CD14-positive monocyte (primary cell): ENCODE results near the gene ITSN1. TPM values are rescaled to one million over a fixed set of nuclear protein-coding genes. Genes with fewer than 3 reads are reported as not detected.
A peak's percentile ranks its signal among the peaks of the same experiment; 100 is the strongest.

Experiments used
- DNase-seq, 3 donors: peaks; one replicate each; pipeline ENCODE4 v3.0.0-alpha.2; 2011 to 2022
- H2AFZ ChIP-seq: 2 replicates; pipeline ENCODE4 v1.6.0; 2012; ENCODE audit warnings: mild to moderate bottlenecking, low read depth, low read length, inconsistent platforms; ENCODE audit not compliant: insufficient read depth, poor library complexity, severe bottlenecking
- H3K27ac ChIP-seq, 2 donors: 1 replicate in 1 of 2; 2 replicates in 1 of 2; pipeline ENCODE4 v1.5.1; 2012 to 2013; ENCODE audit warnings: low read length in 2 of 2, control low read depth in 1 of 2, inconsistent platforms in 1 of 2, low read depth in 1 of 2, mild to moderate bottlenecking in 1 of 2
- H3K27me3 ChIP-seq, 2 donors: one replicate each; pipeline versions ENCODE4 v1.6.0 to v1.6.1; 2011 to 2013; ENCODE audit warnings: low read length in 2 of 2; ENCODE audit not compliant: control insufficient read depth in 2 of 2, insufficient read depth in 2 of 2
- H3K36me3 ChIP-seq, 2 donors: replicated peaks in 1 of 2; 1 replicate in 1 of 2; 2 replicates in 1 of 2; pipeline versions ENCODE4 v1.5.1 to v1.6.1; 2012 to 2013; ENCODE audit warnings: low read length in 2 of 2, control low read depth in 1 of 2, inconsistent platforms in 1 of 2, mild to moderate bottlenecking in 1 of 2; ENCODE audit not compliant: insufficient read depth in 2 of 2, control insufficient read depth in 1 of 2
- H3K4me1 ChIP-seq, 2 donors: 1 replicate in 1 of 2; 2 replicates in 1 of 2; pipeline versions ENCODE4 v1.5.1 to v1.6.1; 2012 to 2013; ENCODE audit warnings: low read length in 2 of 2, control low read depth in 1 of 2, inconsistent platforms in 1 of 2, mild to moderate bottlenecking in 1 of 2, moderate library complexity in 1 of 2; ENCODE audit not compliant: insufficient read depth in 2 of 2, control insufficient read depth in 1 of 2
- H3K4me2 ChIP-seq: replicated peaks from 2 replicates; pipeline ENCODE3; 2012; ENCODE audit warnings: low read length, moderate library complexity, mild to moderate bottlenecking; ENCODE audit not compliant: poor library complexity, severe bottlenecking; ENCODE audit errors: extremely low read depth
- H3K4me3 ChIP-seq, 3 experiments: fragments of 200-600 bp in 1 of 3; sonication (generic) in 1 of 3; replicated peaks in 1 of 3; 1 replicate in 2 of 3; 2 replicates in 1 of 3; pipeline ENCODE4 v1.5.1; 2011 to 2013; ENCODE audit warnings: low read length in 3 of 3, mild to moderate bottlenecking in 3 of 3, control low read depth in 2 of 3, low read depth in 2 of 3, inconsistent platforms in 1 of 3, moderate library complexity in 1 of 3
- H3K79me2 ChIP-seq: 2 replicates; pipeline ENCODE4 v1.6.0; 2012; ENCODE audit warnings: mild to moderate bottlenecking, control low read depth, inconsistent platforms, low read length, moderate library complexity; ENCODE audit not compliant: insufficient read depth
- H3K9ac ChIP-seq: 2 replicates; pipeline ENCODE4 v1.6.0; 2017; ENCODE audit warnings: low read length, mild to moderate bottlenecking; ENCODE audit not compliant: insufficient read depth, poor library complexity, severe bottlenecking
- H3K9me3 ChIP-seq, 2 donors: replicated peaks in 1 of 2; 1 replicate in 1 of 2; 2 replicates in 1 of 2; pipeline versions ENCODE4 v1.5.1 to v1.6.1; 2012 to 2013; ENCODE audit warnings: low read length in 2 of 2, control low read depth in 1 of 2; ENCODE audit not compliant: control insufficient read depth in 1 of 2, insufficient read depth in 1 of 2
- H4K20me1 ChIP-seq: 2 replicates; pipeline ENCODE4 v1.6.0; 2012; ENCODE audit warnings: mild to moderate bottlenecking, low read length, control low read depth, moderate library complexity; ENCODE audit not compliant: insufficient read depth
- H3K27ac Mint-ChIP-seq, 7 donors: one replicate each; pipeline ENCODE4 v1.8.0; 2020; ENCODE audit warnings: mild to moderate bottlenecking in 7 of 7, mixed read lengths in 7 of 7, moderate library complexity in 6 of 7, inconsistent platforms in 2 of 7
- H3K27me3 Mint-ChIP-seq, 3 donors: one replicate each; pipeline ENCODE4 v1.8.0; 2021 to 2022; ENCODE audit warnings: low read depth in 3 of 3, mild to moderate bottlenecking in 3 of 3, mixed read lengths in 3 of 3, moderate library complexity in 3 of 3, inconsistent platforms in 1 of 3
- H3K36me3 Mint-ChIP-seq, 2 donors: one replicate each; pipeline ENCODE4 v1.8.0; 2020; ENCODE audit warnings: mixed read lengths in 2 of 2, inconsistent platforms in 1 of 2, mild to moderate bottlenecking in 1 of 2
- H3K4me1 Mint-ChIP-seq: one replicate; pipeline ENCODE4 v1.8.0; 2020; ENCODE audit warnings: mild to moderate bottlenecking, mixed read lengths
- H3K4me3 Mint-ChIP-seq, 2 donors: one replicate each; pipeline ENCODE4 v1.8.0; 2020; ENCODE audit warnings: mild to moderate bottlenecking in 2 of 2, mixed read lengths in 2 of 2, moderate library complexity in 1 of 2
- H3K9me3 Mint-ChIP-seq, 7 donors: one replicate each; pipeline ENCODE4 v1.8.0; 2020 to 2022; ENCODE audit warnings: mixed read lengths in 7 of 7, mild to moderate bottlenecking in 6 of 7, moderate library complexity in 6 of 7, inconsistent platforms in 2 of 7
- CTCF ChIP-seq: fragments of 200-600 bp; IDR thresholded peaks from one replicate; pipeline ENCODE4 v1.8.0; 2022; ENCODE audit warnings: antibody characterized with exemption, mild to moderate bottlenecking
- WGBS: methylation state at CpG from one replicate; pipeline ENCODE4 v1.1.5; 2013; ENCODE audit warnings: missing lambda C conversion rate; ENCODE audit not compliant: insufficient coverage; 5-methylcytosine and 5-hydroxymethylcytosine counted together
- intact Hi-C, 2 donors: fragments of 100-400 bp; cut with micrococcal nuclease; formaldehyde crosslinking; loops; one replicate each; pipeline versions ENCODE4 v1.15.0 to v1.15.1; 2023
- polyA plus RNA-seq, 3 donors: library from polyadenylated mRNA; depleted of rRNA in 1 of 3; unstranded in 2 of 3; stranded (reverse) in 1 of 3; fragments of 300-500 nt in 2 of 3; fragments of >200 nt in 1 of 3; fragmentation: Illumina TruSeq in 2 of 3; gene quantifications; 1 replicate in 2 of 3; 2 replicates in 1 of 3; pipeline ENCODE4 v1.2.3, GENCODE V29; 2012 to 2021

The ITSN1 gene
- polyA plus RNA-seq, 3 donors, result 4.7 to 10.3 (median 5.1) TPM

- Histone ChIP-seq H3K27me3 (no peaks in the 10 kb centered on the region), H3K27ac (no peak overlapping the region), H3K4me3 (no peak overlapping the region), H3K79me2 (no peaks in the 10 kb centered on the region), H3K4me1 (no peaks in the 10 kb centered on the region), H3K4me2 (no peak overlapping the region), H2AFZ (no peak overlapping the region), H3K36me3 (no peaks in the 10 kb centered on the region), H3K9ac (no peak overlapping the region), H4K20me1 (no peaks in the 10 kb centered on the region), H3K9me3 (no peaks in the 10 kb centered on the region)
- DNase-seq, result no peak
- no peak for TF ChIP-seq CTCF
- WGBS, result 73% methylated on average over 18 of the region's 20 CpGs
- Mint-ChIP-seq H3K36me3 (no peaks in the 10 kb centered on the region), H3K27me3 (peaks cover 1 to 6% (median 2%) of the 10 kb centered on the region in 3 donors), H3K9me3 (peaks cover 0 to 2% (median 0%) of the 10 kb centered on the region in 7 donors), H3K4me1 (no peaks in the 10 kb centered on the region), H3K27ac (peak overlapping the region in 1 of 7 donors; percentile 9), H3K4me3 (no peak overlapping the region)
- intact Hi-C loops, result no loop called here
Measured at GRCh38 chr21:33884376-33885171, 242.3 kb downstream of the ITSN1 start.

GRCh38 chr21:33885172-33885514, 242.8 kb downstream of the ITSN1 start:
- Histone ChIP-seq H4K20me1 (no peaks in the 10 kb centered on the region), H3K36me3 (no peaks in the 10 kb centered on the region), H3K4me2 (no peak overlapping the region), H3K9me3 (no peaks in the 10 kb centered on the region), H3K4me3 (no peak overlapping the region), H3K9ac (no peak overlapping the region), H3K4me1 (no peaks in the 10 kb centered on the region), H3K79me2 (no peaks in the 10 kb centered on the region), H3K27me3 (no peaks in the 10 kb centered on the region), H2AFZ (no peak overlapping the region), H3K27ac (no peak overlapping the region)
- intact Hi-C loops, result no loop called here
- no peak for TF ChIP-seq CTCF
- Mint-ChIP-seq H3K4me1 (no peaks in the 10 kb centered on the region), H3K9me3 (peaks cover 0 to 2% (median 0%) of the 10 kb centered on the region in 7 donors), H3K36me3 (no peaks in the 10 kb centered on the region), H3K27me3 (peaks cover 1 to 6% (median 2%) of the 10 kb centered on the region in 3 donors), H3K4me3 (no peak overlapping the region), H3K27ac (peak overlapping the region in 1 of 7 donors; percentile 9)
- DNase-seq, result no peak
- WGBS, result 96% methylated on average over 4 of the region's 7 CpGs
